ENCODE results near the gene MTHFD1L.

DNA sequence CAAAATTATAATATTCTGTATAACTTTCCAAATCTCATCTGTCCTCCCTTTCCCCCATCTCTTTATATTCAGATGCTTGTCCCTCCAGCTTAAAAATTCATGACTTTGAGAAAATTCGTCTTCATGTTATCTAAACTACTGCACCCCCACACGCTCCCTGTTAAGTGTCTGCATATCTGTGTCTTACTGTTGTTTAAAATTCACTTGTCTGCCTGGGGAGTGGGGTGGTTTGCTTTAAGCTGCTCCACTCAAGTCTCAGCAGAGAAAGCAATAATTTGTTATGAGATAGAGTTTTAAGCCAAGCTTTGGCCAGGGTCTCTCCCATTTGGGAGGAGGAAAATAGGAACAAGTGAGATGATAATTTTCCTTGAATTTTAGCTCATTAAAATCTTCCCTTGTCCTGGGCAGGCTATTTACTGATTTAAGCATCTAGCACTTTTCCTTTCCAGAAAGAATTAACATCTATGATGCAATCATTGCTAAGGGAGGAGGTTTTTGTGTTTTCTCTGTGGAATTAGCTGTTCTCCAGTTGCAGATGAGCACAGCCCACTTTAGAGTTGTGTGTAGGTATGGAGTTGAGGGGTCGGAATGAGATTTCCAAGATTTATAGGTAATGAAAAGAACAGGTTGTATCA, 36.8 kb downstream of the MTHFD1L start:
- TF ChIP-seq, protein P1, sequence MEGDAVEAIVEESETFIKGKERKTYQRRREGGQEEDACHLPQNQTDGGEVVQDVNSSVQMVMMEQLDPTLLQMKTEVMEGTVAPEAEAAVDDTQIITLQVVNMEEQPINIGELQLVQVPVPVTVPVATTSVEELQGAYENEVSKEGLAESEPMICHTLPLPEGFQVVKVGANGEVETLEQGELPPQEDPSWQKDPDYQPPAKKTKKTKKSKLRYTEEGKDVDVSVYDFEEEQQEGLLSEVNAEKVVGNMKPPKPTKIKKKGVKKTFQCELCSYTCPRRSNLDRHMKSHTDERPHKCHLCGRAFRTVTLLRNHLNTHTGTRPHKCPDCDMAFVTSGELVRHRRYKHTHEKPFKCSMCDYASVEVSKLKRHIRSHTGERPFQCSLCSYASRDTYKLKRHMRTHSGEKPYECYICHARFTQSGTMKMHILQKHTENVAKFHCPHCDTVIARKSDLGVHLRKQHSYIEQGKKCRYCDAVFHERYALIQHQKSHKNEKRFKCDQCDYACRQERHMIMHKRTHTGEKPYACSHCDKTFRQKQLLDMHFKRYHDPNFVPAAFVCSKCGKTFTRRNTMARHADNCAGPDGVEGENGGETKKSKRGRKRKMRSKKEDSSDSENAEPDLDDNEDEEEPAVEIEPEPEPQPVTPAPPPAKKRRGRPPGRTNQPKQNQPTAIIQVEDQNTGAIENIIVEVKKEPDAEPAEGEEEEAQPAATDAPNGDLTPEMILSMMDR (IDR thresholded peaks at IDR 0.05), result no peak
- TF ChIP-seq SMC3 (IDR thresholded peaks at IDR 0.05) (no peak), RAD21 (conservative IDR thresholded peaks at IDR 0.05 in 1 of 2, IDR thresholded peaks at IDR 0.05 in 1 of 2) (no peak), CEBPB (IDR thresholded peaks at IDR 0.05) (no peak), POLR2A (IDR thresholded peaks at IDR 0.05; ENCODE audit: low read length) (no peak), RNF2 (IDR thresholded peaks at IDR 0.05; ENCODE audit: borderline replicate concordance, low read depth) (no peak), RCOR1 (IDR thresholded peaks at IDR 0.05; ENCODE audit: low read depth, low read length) (no peak)
- TF ChIP-seq, protein P2, sequence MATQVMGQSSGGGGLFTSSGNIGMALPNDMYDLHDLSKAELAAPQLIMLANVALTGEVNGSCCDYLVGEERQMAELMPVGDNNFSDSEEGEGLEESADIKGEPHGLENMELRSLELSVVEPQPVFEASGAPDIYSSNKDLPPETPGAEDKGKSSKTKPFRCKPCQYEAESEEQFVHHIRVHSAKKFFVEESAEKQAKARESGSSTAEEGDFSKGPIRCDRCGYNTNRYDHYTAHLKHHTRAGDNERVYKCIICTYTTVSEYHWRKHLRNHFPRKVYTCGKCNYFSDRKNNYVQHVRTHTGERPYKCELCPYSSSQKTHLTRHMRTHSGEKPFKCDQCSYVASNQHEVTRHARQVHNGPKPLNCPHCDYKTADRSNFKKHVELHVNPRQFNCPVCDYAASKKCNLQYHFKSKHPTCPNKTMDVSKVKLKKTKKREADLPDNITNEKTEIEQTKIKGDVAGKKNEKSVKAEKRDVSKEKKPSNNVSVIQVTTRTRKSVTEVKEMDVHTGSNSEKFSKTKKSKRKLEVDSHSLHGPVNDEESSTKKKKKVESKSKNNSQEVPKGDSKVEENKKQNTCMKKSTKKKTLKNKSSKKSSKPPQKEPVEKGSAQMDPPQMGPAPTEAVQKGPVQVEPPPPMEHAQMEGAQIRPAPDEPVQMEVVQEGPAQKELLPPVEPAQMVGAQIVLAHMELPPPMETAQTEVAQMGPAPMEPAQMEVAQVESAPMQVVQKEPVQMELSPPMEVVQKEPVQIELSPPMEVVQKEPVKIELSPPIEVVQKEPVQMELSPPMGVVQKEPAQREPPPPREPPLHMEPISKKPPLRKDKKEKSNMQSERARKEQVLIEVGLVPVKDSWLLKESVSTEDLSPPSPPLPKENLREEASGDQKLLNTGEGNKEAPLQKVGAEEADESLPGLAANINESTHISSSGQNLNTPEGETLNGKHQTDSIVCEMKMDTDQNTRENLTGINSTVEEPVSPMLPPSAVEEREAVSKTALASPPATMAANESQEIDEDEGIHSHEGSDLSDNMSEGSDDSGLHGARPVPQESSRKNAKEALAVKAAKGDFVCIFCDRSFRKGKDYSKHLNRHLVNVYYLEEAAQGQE (IDR thresholded peaks at IDR 0.05), result no peak
- TF ChIP-seq, protein P3, sequence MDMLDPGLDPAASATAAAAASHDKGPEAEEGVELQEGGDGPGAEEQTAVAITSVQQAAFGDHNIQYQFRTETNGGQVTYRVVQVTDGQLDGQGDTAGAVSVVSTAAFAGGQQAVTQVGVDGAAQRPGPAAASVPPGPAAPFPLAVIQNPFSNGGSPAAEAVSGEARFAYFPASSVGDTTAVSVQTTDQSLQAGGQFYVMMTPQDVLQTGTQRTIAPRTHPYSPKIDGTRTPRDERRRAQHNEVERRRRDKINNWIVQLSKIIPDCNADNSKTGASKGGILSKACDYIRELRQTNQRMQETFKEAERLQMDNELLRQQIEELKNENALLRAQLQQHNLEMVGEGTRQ (IDR thresholded peaks at IDR 0.05), result no peak
- TF ChIP-seq, protein P4, sequence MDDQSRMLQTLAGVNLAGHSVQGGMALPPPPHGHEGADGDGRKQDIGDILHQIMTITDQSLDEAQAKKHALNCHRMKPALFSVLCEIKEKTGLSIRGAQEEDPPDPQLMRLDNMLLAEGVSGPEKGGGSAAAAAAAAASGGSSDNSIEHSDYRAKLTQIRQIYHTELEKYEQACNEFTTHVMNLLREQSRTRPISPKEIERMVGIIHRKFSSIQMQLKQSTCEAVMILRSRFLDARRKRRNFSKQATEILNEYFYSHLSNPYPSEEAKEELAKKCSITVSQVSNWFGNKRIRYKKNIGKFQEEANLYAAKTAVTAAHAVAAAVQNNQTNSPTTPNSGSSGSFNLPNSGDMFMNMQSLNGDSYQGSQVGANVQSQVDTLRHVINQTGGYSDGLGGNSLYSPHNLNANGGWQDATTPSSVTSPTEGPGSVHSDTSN (IDR thresholded peaks at IDR 0.05), result no peak
